ENCODE data around the gene BCOR. TPM values are rescaled to one million over a fixed set of nuclear protein-coding genes. Genes with fewer than 3 reads are reported as not detected.

BCOR gene
- total and polyA plus RNA-seq, 2 of the 8 experiments (the other 6 are each of a cell fraction or from before 2014, with no cell fraction given), result 25.0 to 50.8 TPM

DNA sequence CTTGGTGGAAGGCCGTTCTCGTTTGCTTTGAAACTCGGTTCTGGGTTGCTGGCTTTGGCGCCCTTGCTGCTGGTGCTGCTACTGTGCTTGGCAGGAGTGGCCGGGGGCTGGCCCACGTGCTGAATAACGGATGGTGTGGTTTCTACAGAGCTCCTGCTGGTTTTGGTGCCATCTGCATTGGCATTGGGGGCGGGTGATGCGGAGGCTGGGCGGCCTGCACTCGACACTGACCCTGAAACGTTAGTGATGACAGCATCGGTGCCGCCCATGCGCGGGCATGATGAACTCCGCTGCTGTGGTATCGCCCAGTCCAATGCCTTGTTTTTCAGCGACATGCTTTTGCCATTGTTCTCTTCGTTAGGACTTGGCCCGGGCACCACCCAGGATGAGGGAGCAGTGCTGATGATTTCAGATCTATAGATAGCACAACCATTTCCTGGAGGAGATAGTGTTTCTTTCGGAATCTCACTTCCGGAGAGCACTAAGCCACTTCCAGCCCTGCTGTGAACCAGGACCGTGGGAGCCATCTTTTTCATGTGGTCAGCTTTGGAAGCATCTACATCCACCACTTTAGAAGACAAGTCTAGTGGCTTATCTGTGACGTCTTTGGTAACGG, 24.2 kb downstream of the BCOR start:
- Histone ChIP-seq H3K4ac (replicated peaks; ENCODE audit: insufficient read length, low read depth, low read length) (no peak overlapping the region), H2BK120ac (replicated peaks; ENCODE audit: low read depth, low read length) (no peak overlapping the region), H3K79me1 (ENCODE audit: low read depth, low read length) (peaks cover 4% of the 10 kb centered on the region; the same call in 1 of the 2 replicates), H3K36me3 (ENCODE audit: control insufficient read depth in 2 of 4, insufficient read depth in 4 of 4, low read length in 3 of 4) (peaks cover 12 to 78% (median 53%) of the 10 kb centered on the region in 4 experiments), H3K9ac (replicated peaks in 1 of 4; ENCODE audit: extremely low read depth in 1 of 4, low read depth in 3 of 4, low read length in 3 of 4) (no peak overlapping the region), H3K56ac (replicated peaks; ENCODE audit: insufficient read length, low read depth, low read length) (no peak overlapping the region), H4K20me1 (replicated peaks in 1 of 2; ENCODE audit: control insufficient read depth in 1 of 2, insufficient read depth in 2 of 2, low read length in 2 of 2) (peaks cover 4 to 35% of the 10 kb centered on the region in 2 experiments), H3K18ac (ENCODE audit: extremely low read depth, low read length) (no peak overlapping the region), H3K4me3 (ENCODE audit: extremely low read depth in 1 of 4, insufficient read depth in 2 of 4, low read depth in 3 of 4, low read length in 4 of 4) (no peak overlapping the region), H3K27me3 (replicated peaks in 1 of 4; ENCODE audit: control insufficient read depth in 3 of 4, extremely low read depth in 1 of 4, insufficient read depth in 3 of 4, low read length in 3 of 4) (no peaks in the 10 kb centered on the region), H2BK20ac (ENCODE audit: low read length) (no peak overlapping the region), H2BK12ac (ENCODE audit: low read depth, low read length) (no peak overlapping the region), H3K4me1 (replicated peaks in 1 of 4; ENCODE audit: control insufficient read depth in 3 of 4, insufficient read depth in 4 of 4, low read length in 3 of 4) (no peaks in the 10 kb centered on the region; a peak in 1 of 7 replicates), H4K91ac (replicated peaks; ENCODE audit: insufficient read length, low read length) (no peak overlapping the region), H2BK15ac (ENCODE audit: low read length) (no peak overlapping the region), H2AFZ (ENCODE audit: low read length) (no peak overlapping the region), H2BK5ac (ENCODE audit: low read depth, low read length) (no peak overlapping the region), H2AK5ac (ENCODE audit: low read depth, low read length) (no peak overlapping the region), H3K79me2 (ENCODE audit: control insufficient read depth in 1 of 2, insufficient read depth in 2 of 2, low read length in 2 of 2) (peaks cover 0 to 89% of the 10 kb centered on the region in 2 experiments; a peak in 2 of 4 replicates), H3K23me2 (ENCODE audit: low read depth, low read length) (no peaks in the 10 kb centered on the region), H3K4me2 (ENCODE audit: insufficient read depth in 1 of 2, low read depth in 2 of 2, low read length in 2 of 2) (no peak overlapping the region), H4K5ac (ENCODE audit: insufficient read length, low read depth, low read length) (no peak overlapping the region), H3K27ac (ENCODE audit: low read depth, low read length) (no peak overlapping the region), H3K9me3 (ENCODE audit: insufficient read depth in 2 of 2, low read depth in 1 of 2, low read length in 1 of 2) (no peaks in the 10 kb centered on the region), H4K8ac (ENCODE audit: extremely low read depth, insufficient read depth, low read length) (no peak overlapping the region), H3K23ac (ENCODE audit: insufficient read length) (no peak overlapping the region), H3K14ac (ENCODE audit: insufficient read length) (no peak overlapping the region)
- DNase-seq (ENCODE audit: low read depth in 1 of 2, low spot score in 2 of 2) (no peak), FAIRE-seq (no peak)
- whole genome bisulfite sequencing, 2 experiments (ENCODE audit: extremely low coverage in 1 of 2, insufficient coverage in 1 of 2, insufficient read length in 1 of 2, insufficient replicate concordance in 2 of 2, low coverage in 1 of 2, low lambda C conversion rate in 2 of 2, missing lambda C conversion rate in 1 of 2), result 98% methylated on average over 12 of the region's 26 CpGs; no CpG with 5 or more reads in 1 of the 2 experiments
- POLR2A ChIA-PET (ENCODE audit: partially characterized antibody), result interaction anchor here (1.1 kb wide), 1 partner anchor 9 kb away, joined by 3 read pairs; no protein-coding TSS in a partner anchor
- CTCF ChIA-PET (ENCODE audit: partially characterized antibody), result interaction anchor here (0.6 kb wide), 1 partner anchor 331 kb away, joined by 3 read pairs; no protein-coding TSS in a partner anchor
- no peak for TF ChIP-seq JUN (IDR thresholded peaks at IDR 0.05; ENCODE audit: low read depth, low read length)
- TF ChIP-seq ZNF274 (IDR thresholded peaks at IDR 0.05; ENCODE audit: borderline replicate concordance, extremely low read depth, low read length), result no peak

Data from H1 (cell line).